Measurements from ENCODE around the gene RASSF9. TPM values are rescaled to one million over a fixed set of nuclear protein-coding genes. Genes with fewer than 3 reads are reported as not detected.

The RASSF9 gene
- total RNA-seq, 1 donor = 7.7 TPM

DNA sequence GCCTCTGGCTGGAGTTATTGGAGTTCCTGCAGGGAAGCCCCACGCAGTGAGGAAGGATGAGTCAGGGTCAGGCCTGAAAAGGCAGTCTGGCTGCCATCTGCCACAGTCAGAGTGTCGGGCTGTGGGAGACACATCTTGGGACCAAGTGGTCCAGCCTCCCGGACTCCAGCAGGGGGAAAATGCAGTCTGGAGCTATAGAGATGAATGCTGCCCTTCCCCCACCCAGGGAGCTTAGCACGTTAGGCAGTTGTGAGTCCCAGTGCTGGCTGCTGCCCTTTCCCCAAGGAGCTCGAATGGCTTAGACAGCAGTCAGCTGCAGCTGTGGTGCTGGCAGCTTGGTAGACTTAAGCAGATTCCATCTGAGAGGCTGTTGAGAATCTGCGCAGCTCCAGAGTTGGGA is 29.7 kb upstream of the RASSF9 start:
- TF ChIP-seq, protein P1, sequence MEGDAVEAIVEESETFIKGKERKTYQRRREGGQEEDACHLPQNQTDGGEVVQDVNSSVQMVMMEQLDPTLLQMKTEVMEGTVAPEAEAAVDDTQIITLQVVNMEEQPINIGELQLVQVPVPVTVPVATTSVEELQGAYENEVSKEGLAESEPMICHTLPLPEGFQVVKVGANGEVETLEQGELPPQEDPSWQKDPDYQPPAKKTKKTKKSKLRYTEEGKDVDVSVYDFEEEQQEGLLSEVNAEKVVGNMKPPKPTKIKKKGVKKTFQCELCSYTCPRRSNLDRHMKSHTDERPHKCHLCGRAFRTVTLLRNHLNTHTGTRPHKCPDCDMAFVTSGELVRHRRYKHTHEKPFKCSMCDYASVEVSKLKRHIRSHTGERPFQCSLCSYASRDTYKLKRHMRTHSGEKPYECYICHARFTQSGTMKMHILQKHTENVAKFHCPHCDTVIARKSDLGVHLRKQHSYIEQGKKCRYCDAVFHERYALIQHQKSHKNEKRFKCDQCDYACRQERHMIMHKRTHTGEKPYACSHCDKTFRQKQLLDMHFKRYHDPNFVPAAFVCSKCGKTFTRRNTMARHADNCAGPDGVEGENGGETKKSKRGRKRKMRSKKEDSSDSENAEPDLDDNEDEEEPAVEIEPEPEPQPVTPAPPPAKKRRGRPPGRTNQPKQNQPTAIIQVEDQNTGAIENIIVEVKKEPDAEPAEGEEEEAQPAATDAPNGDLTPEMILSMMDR (IDR thresholded peaks at IDR 0.05; ENCODE audit: insufficient read depth, low read length) = no peak
- no peak for DNase-seq (ENCODE audit: low read depth)
- no peak overlapping the region for H3K4me3 ChIP-seq (ENCODE audit: low read depth, low read length)

DNA sequence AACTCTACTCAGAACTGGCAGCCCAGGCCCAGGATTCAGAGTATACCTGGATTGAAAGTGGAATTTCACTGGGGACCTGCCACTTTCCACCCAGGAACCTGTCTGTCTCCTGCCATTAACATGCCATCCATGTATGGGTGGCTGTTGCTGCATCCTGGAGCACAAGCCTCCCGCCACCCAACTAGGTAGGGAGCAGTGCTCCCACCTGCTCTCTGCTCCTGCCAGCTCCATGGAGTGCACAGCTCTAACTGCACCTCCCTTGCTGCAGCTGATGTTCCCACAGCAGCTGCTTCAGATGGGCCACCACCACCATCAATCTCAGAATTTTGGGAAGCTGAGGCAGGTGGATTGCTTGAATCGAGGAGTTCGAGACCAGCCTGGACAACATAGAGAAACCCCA is 20.8 kb upstream of the RASSF9 start:
- DNase-seq (ENCODE audit: low read depth) = no peak
- TF ChIP-seq, protein P1 (IDR thresholded peaks at IDR 0.05; ENCODE audit: insufficient read depth, low read length) = no peak
- no peak overlapping the region for H3K4me3 ChIP-seq (ENCODE audit: low read depth, low read length)

DNA sequence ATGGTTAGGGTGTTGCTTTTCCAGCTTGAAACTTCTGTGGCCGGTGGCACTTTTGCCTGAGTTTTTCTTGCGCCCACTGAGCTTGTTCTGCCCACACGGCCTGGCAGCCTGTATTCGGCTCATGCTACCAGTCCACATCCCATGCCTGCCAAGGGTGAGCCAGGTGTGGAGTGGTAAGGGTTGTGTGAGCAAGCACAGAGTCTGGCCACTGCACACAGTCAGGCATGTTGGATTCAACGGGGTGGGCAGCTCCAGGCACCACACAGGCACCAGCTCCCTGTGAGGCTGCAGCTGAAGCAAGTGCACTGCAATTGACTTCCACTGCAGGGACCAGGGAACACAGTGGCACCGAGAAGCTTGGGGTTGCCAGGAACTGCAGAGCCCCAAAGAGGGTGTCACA is 19.1 kb upstream of the RASSF9 start:
- TF ChIP-seq, protein P1 (IDR thresholded peaks at IDR 0.05; ENCODE audit: insufficient read depth, low read length) = no peak
- H3K4me3 ChIP-seq (ENCODE audit: low read depth, low read length) = no peak overlapping the region
- no peak for DNase-seq (ENCODE audit: low read depth)

DNA sequence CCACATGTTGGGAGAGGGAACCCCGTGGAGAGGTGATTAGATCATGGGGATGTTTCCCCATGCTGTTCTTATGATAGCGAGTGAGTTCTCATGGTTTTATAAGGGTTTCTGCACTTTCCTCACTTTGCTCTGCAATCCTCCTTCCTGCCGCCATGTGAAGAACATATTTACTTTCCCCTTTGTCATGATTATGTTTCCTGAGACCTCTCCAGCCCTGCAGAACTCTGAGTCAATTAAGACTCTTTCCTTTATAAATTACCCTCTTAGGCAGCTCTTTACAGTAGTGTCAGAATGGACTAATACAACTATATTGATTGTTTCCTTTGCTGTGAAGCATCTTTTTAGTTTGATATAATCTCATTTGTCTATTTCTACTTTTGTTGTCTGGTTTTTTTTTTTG is 13.1 kb upstream of the RASSF9 start:
- no peak overlapping the region for H3K4me3 ChIP-seq (ENCODE audit: low read depth, low read length)
- DNase-seq (ENCODE audit: low read depth) = no peak
- TF ChIP-seq, protein P1 (IDR thresholded peaks at IDR 0.05; ENCODE audit: insufficient read depth, low read length) = no peak

DNA sequence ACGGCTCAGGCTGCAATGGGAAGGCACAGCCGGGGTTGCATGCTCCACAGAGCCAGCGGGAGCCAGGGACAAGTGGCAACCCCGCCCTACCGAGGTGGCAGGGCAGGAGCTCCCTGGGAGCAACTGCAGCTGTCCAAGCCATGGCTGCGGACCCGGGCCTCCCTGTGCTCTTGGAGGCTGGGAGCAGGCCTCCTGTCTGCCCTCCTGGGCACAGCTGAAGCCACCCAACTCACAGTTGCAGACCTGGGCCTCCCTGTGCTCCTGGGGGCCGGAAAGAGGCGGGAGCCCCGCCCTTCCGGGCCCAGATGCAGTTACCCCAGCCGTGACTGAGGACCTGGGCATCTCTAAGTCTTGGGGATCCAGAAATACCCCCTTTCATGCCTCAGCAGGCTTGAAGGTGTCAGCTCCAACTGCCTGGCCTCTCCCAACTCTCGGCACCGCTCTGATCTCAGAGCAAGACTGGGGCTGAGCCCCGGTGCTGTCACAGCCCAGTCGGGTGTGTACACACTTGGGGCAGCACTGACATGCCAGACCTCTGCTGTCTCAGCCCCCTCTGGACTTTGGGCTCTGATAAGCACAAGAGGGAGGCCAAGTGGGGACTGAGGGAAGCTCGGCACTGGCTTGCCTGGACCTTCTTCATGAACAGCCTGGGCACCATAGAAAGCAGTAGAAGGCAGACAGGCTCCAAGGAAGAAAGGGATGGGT is 7.5 kb upstream of the RASSF9 start:
- H3K4me3 ChIP-seq (ENCODE audit: low read depth, low read length) = no peak overlapping the region
- no peak for DNase-seq (ENCODE audit: low read depth)
- TF ChIP-seq, protein P1 (IDR thresholded peaks at IDR 0.05; ENCODE audit: insufficient read depth, low read length) = no peak

DNA sequence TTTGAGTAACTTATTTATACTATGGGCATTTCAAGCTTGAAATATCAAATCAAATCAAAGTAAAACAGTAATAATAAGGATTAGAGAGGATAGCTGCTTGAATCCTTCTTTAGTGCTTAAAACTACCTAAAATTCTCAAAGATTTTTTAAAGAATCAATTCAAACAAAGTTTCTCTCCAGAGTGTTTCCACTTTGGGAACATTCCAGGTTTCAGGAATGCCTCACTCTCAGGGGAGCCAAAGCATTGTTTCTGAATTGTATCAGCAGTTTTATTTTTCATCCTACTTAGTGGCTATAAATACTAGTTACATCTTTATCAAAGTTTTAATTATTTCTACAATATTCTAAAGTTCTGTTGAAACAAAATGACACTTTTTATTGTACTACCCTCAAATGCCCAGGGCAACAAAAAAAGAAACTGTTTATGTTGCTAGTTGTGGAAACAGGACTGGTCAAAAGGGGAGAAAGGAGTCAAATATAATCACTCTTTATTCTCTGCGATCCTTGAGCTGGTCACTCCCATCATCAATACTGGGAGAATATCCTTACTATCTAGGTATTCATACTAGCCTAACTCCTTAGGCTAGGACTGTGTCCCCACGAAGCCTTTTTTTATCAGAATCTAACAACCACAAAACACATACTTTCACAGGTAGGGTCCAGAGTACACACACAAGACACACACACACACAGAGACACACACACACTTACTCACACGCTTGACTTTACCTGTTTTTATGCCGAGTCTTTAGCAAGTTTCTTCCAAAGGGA is 598 bp downstream of the RASSF9 start:
- DNase-seq (ENCODE audit: low read depth) = peak; percentile 78
- TF ChIP-seq, protein P1 (IDR thresholded peaks at IDR 0.05; ENCODE audit: insufficient read depth, low read length) = no peak
- peak overlapping the region; percentile 68 for H3K4me3 ChIP-seq (ENCODE audit: low read depth, low read length)

All from fibroblast of the aortic adventitia (primary cell).